HCT116 (cell line): ENCODE measurements around the gene OR5A1. TPM values are rescaled to one million over a fixed set of nuclear protein-coding genes. Genes with fewer than 3 reads are reported as not detected.

ENCODE experiments used
- ATAC-seq: fragments of 200-7000 bp; cut with Tn5 transposase; 2 replicates; pipeline ENCODE4 v1.9.1; 2020; ENCODE audit warnings: mild to moderate bottlenecking, moderate library complexity
- BruUV-seq: library from RNA; stranded (reverse); fragments of 400-500 nt; replicated peaks from 2 replicates; lab custom pipeline; 2021; lab: Mats Ljungman, UMichigan
- CTCF ChIA-PET: fragments of 300-600 bp; sonication (Branson Sonifier 250); formaldehyde crosslinking; loops from one replicate; lab custom pipeline; 2021; ENCODE audit warnings: antibody characterized with exemption; lab: Charles Lee
- POLR2A ChIA-PET: fragments of 300-600, 350-600 bp; sonication (Branson Sonifier 250); formaldehyde crosslinking; loops from one replicate; lab custom pipeline; 2021; ENCODE audit warnings: antibody characterized with exemption; lab: Charles Lee
- RAD21 ChIA-PET, 2 experiments: fragments of 300-600 bp; sonication (Branson Sonifier 250); formaldehyde crosslinking; loops; one replicate each; lab custom pipeline; 2023; ENCODE audit warnings: low total read pairs in 2 of 2; ENCODE audit not compliant: uncharacterized antibody in 2 of 2, unreplicated experiment in 2 of 2, low non-redundant PET in 1 of 2; lab: Charles Lee
- DNase-seq: peaks from one replicate; pipeline ENCODE4 v3.0.0-alpha.2; 2010; ENCODE audit warnings: low read depth, low spot score
- H2AFZ ChIP-seq: fragments of 200-600 bp; shearing (Covaris generic), sonication (generic); 2 replicates; pipeline ENCODE4 v1.6.1; 2017; ENCODE audit warnings: low read depth, mixed run types, mixed read lengths, antibody characterized with exemption, low read length; ENCODE audit not compliant: poor library complexity, severe bottlenecking
- H3K27ac ChIP-seq: 2 replicates; pipeline ENCODE4 v1.5.1; 2012; ENCODE audit warnings: low read depth, low read length
- H3K27me3 ChIP-seq: fragments of 200-600 bp; sonication (generic); 2 replicates; pipeline ENCODE4 v1.6.1; 2016; ENCODE audit warnings: mixed run types, low read length, mixed read lengths; ENCODE audit not compliant: insufficient read depth
- H3K36me3 ChIP-seq, 2 experiments: fragments of 200-500 bp in 1 of 2; fragments of 200-600 bp in 1 of 2; sonication (Bioruptor generic) in 1 of 2; sonication (generic) in 1 of 2; 2 replicates each; pipeline versions ENCODE4 v1.5.1 to v1.6.1; 2014 to 2016; ENCODE audit warnings: low read length in 2 of 2, inconsistent platforms in 1 of 2, mixed read lengths in 1 of 2, mixed run types in 1 of 2; ENCODE audit not compliant: insufficient read depth in 2 of 2, control insufficient read depth in 1 of 2
- H3K4me1 ChIP-seq, 2 experiments: fragments of 200-600 bp in 1 of 2; sonication (generic) in 1 of 2; 2 replicates each; pipeline versions ENCODE4 v1.5.1 to v1.6.1; 2012 to 2017; ENCODE audit warnings: low read length in 2 of 2, inconsistent platforms in 1 of 2, mild to moderate bottlenecking in 1 of 2, mixed read lengths in 1 of 2, mixed run types in 1 of 2, moderate library complexity in 1 of 2; ENCODE audit not compliant: insufficient read depth in 2 of 2, control insufficient read depth in 1 of 2
- H3K4me2 ChIP-seq: fragments of 200-600 bp; sonication (generic); 2 replicates; pipeline ENCODE4 v1.6.1; 2017; ENCODE audit warnings: mixed run types, low read length, mixed read lengths
- H3K4me3 ChIP-seq, 2 experiments: fragments of 200-600 bp in 1 of 2; sonication (generic) in 1 of 2; replicated peaks in 1 of 2; 2 replicates each; pipeline ENCODE4 v1.5.1; 2011 to 2016; ENCODE audit warnings: low read length in 2 of 2, control low read depth in 1 of 2, low read depth in 1 of 2, mild to moderate bottlenecking in 1 of 2, mixed read lengths in 1 of 2, mixed run types in 1 of 2
- H3K79me2 ChIP-seq: fragments of 200-600 bp; sonication (generic); 2 replicates; pipeline ENCODE4 v1.6.1; 2017; ENCODE audit warnings: mild to moderate bottlenecking, mixed run types, low read length, moderate library complexity, mixed read lengths; ENCODE audit not compliant: insufficient read depth
- H3K9ac ChIP-seq: fragments of 200-600 bp; sonication (generic); 2 replicates; pipeline ENCODE4 v1.6.1; 2016; ENCODE audit warnings: low read length, mixed read lengths
- H3K9me2 ChIP-seq: fragments of 200-600 bp; sonication (generic), shearing (Covaris generic); 2 replicates; pipeline ENCODE4 v1.6.1; 2017; ENCODE audit warnings: mixed run types, mild to moderate bottlenecking, moderate library complexity; ENCODE audit not compliant: insufficient read depth
- H3K9me3 ChIP-seq, 2 experiments: fragments of 200-500 bp in 1 of 2; fragments of 200-600 bp in 1 of 2; sonication (Bioruptor generic) in 1 of 2; sonication (generic) in 1 of 2; 2 replicates each; pipeline ENCODE4 v1.6.1; 2014 to 2017; ENCODE audit warnings: low read length in 2 of 2, mixed read lengths in 2 of 2, inconsistent platforms in 1 of 2, low read depth in 1 of 2, mild to moderate bottlenecking in 1 of 2, mixed run types in 1 of 2, moderate library complexity in 1 of 2; ENCODE audit not compliant: control insufficient read depth in 1 of 2, insufficient read depth in 1 of 2
- H4K20me1 ChIP-seq: fragments of 200-600 bp; sonication (generic), shearing (Covaris generic); 2 replicates; pipeline ENCODE4 v1.6.1; 2017; ENCODE audit warnings: mixed run types, mild to moderate bottlenecking, moderate library complexity; ENCODE audit not compliant: insufficient read depth
- CBX3 ChIP-seq: IDR thresholded peaks from 2 replicates; pipeline ENCODE4 v1.6.1; 2012; ENCODE audit warnings: low read depth
- CEBPB ChIP-seq: IDR thresholded peaks from 2 replicates; pipeline ENCODE4 v1.6.1; 2012; ENCODE audit warnings: low read depth
- CTCF ChIP-seq, 3 experiments: fragments of 200-600 bp in 1 of 3; sonication (generic) in 1 of 3; IDR thresholded peaks in 2 of 3; conservative IDR thresholded peaks in 1 of 3; 2 replicates each; pipeline ENCODE4 v1.5.1; 2012 to 2017; ENCODE audit warnings: low read depth in 2 of 3, low read length in 2 of 3, antibody characterized with exemption in 1 of 3, borderline replicate concordance in 1 of 3, control low read depth in 1 of 3, mild to moderate bottlenecking in 1 of 3, mixed read lengths in 1 of 3, mixed run types in 1 of 3, moderate library complexity in 1 of 3; ENCODE audit not compliant: insufficient read depth in 1 of 3
- EGR1 ChIP-seq: IDR thresholded peaks from 2 replicates; pipeline ENCODE4 v1.6.1; 2012; ENCODE audit warnings: low read depth
- ELF1 ChIP-seq: IDR thresholded peaks from 2 replicates; pipeline ENCODE4 v1.6.1; 2012; ENCODE audit warnings: low read depth, borderline replicate concordance
- EZH2 ChIP-seq: fragments of 200-600 bp; sonication (generic); IDR thresholded peaks from 2 replicates; pipeline ENCODE4 v1.6.1; 2017; ENCODE audit warnings: antibody characterized with exemption, mixed run types
- EZH2phosphoT487 ChIP-seq: fragments of 200-600 bp; IDR thresholded peaks from 2 replicates; pipeline ENCODE4 v1.6.1; 2018; ENCODE audit warnings: antibody characterized with exemption, borderline replicate concordance
- FOSL1 ChIP-seq: IDR thresholded peaks from 2 replicates; pipeline ENCODE4 v1.6.1; 2012; ENCODE audit warnings: low read depth
- JUND ChIP-seq: IDR thresholded peaks from 2 replicates; pipeline ENCODE4 v1.6.1; 2012
- MAX ChIP-seq: IDR thresholded peaks from 2 replicates; pipeline ENCODE4 v1.6.1; 2012
- POLR2A ChIP-seq: IDR thresholded peaks from 2 replicates; pipeline ENCODE4 v1.7.0; 2011; ENCODE audit warnings: borderline replicate concordance; ENCODE audit not compliant: insufficient read depth, insufficient read length; ENCODE audit errors: extremely low read depth
- POLR2AphosphoS5 ChIP-seq: IDR thresholded peaks from 2 replicates; pipeline ENCODE4 v1.6.1; 2011; ENCODE audit warnings: mild to moderate bottlenecking, low read depth, low read length, moderate library complexity
- REST ChIP-seq: IDR thresholded peaks from 2 replicates; pipeline ENCODE4 v1.6.1; 2012; ENCODE audit warnings: low read depth
- SIN3A ChIP-seq: IDR thresholded peaks from 2 replicates; pipeline ENCODE4 v1.6.1; 2012; ENCODE audit warnings: low read depth
- TCF7L2 ChIP-seq: IDR thresholded peaks from 2 replicates; pipeline ENCODE4 v1.7.0; 2011; ENCODE audit warnings: borderline replicate concordance, inconsistent platforms; ENCODE audit not compliant: insufficient read depth, insufficient read length; ENCODE audit errors: extremely low read depth
- YY1 ChIP-seq: IDR thresholded peaks from 2 replicates; pipeline ENCODE4 v1.6.1; 2011; ENCODE audit warnings: low read length, low read depth, moderate library complexity, mild to moderate bottlenecking; ENCODE audit not compliant: insufficient replicate concordance; ENCODE audit errors: extremely low read depth
- ZFX ChIP-seq: fragments of 450-650 bp; IDR thresholded peaks from 2 replicates; pipeline ENCODE4 v1.6.1; 2017
- ZNF274 ChIP-seq: fragments of 200-500 bp; sonication (Bioruptor generic); IDR thresholded peaks from 2 replicates; pipeline ENCODE4 v1.6.1; 2014; ENCODE audit warnings: mild to moderate bottlenecking, low read depth, low read length, inconsistent platforms
- intact Hi-C: fragments of 100-400 bp; cut with micrococcal nuclease; formaldehyde crosslinking; loops from 2 replicates; pipeline ENCODE4 v1.10.0; 2022
- total RNA-seq: library from RNA; stranded (reverse); gene quantifications from one replicate; pipeline ENCODE4 v1.2.1, GENCODE V29; 2021; ENCODE audit not compliant: unreplicated experiment

Gene OR5A1
- total RNA-seq, 1 experiment from 2014 or later = not detected

- no peak for ATAC-seq
- ChIA-PET CTCF (no interaction called here), RAD21 (no interaction called here), POLR2A (no interaction called here)
- TF ChIP-seq YY1 = no peak
- TF ChIP-seq EZH2 = no peak
- TF ChIP-seq CBX3 = no peak
- TF ChIP-seq REST = no peak
- no peak for TF ChIP-seq ELF1
- TF ChIP-seq POLR2A = no peak
- H3K36me3 ChIP-seq = no peaks in the 10 kb centered on the region
- H3K9ac ChIP-seq = no peak overlapping the region
- intact Hi-C loops = no loop called here
- H3K9me2 ChIP-seq = no peaks in the 10 kb centered on the region
- no peaks in the 10 kb centered on the region for H3K27me3 ChIP-seq
- no TSS peak for BruUV-seq
- H4K20me1 ChIP-seq = no peaks in the 10 kb centered on the region
- H3K9me3 ChIP-seq = peaks cover 0 to 4% of the 10 kb centered on the region in 2 experiments; a peak in 2 of 4 replicates
- no peak overlapping the region for H2AFZ ChIP-seq
- no peak overlapping the region for H3K4me3 ChIP-seq
- no peaks in the 10 kb centered on the region for H3K79me2 ChIP-seq
- no peaks in the 10 kb centered on the region for H3K4me1 ChIP-seq
- DNase-seq = no peak
- H3K27ac ChIP-seq = no peak overlapping the region
- no peak overlapping the region for H3K4me2 ChIP-seq
Observed at GRCh38 chr11:59415111-59415510, 21.2 kb upstream of the OR5A1 start.

- Histone ChIP-seq H3K9ac (no peak overlapping the region), H3K36me3 (no peaks in the 10 kb centered on the region), H3K4me2 (no peak overlapping the region), H3K27ac (no peak overlapping the region), H3K9me2 (no peaks in the 10 kb centered on the region), H4K20me1 (no peaks in the 10 kb centered on the region), H2AFZ (no peak overlapping the region), H3K79me2 (no peaks in the 10 kb centered on the region), H3K4me3 (no peak overlapping the region), H3K4me1 (no peaks in the 10 kb centered on the region), H3K9me3 (no peaks in the 10 kb centered on the region), H3K27me3 (no peaks in the 10 kb centered on the region)
- CTCF ChIA-PET = no interaction called here
- DNase-seq (no peak), ATAC-seq (no peak)
- intact Hi-C loops = no loop called here
- POLR2A ChIA-PET = no interaction called here
- BruUV-seq = no TSS peak
- RAD21 ChIA-PET = no interaction called here
- no peak for TF ChIP-seq ZFX
- no peak for TF ChIP-seq EGR1
- TF ChIP-seq FOSL1 = no peak
- no peak for TF ChIP-seq EZH2phosphoT487
- no peak for TF ChIP-seq JUND
- no peak for TF ChIP-seq CTCF (IDR thresholded peaks at IDR 0.05 in 2 of 3, conservative IDR thresholded peaks at IDR 0.05 in 1 of 3; ENCODE audit: borderline replicate concordance in 1 of 3, insufficient read depth in 1 of 3, low read depth in 2 of 3, low read length in 2 of 3)
- no peak for TF ChIP-seq POLR2AphosphoS5
- no peak for TF ChIP-seq SIN3A
- TF ChIP-seq CBX3 = no peak
- no peak for TF ChIP-seq TCF7L2
- TF ChIP-seq EZH2 = no peak
- no peak for TF ChIP-seq ELF1
- TF ChIP-seq MAX = no peak
- TF ChIP-seq CEBPB = no peak
- no peak for TF ChIP-seq ZNF274
Observed at GRCh38 chr11:59416613-59417012, 19.7 kb upstream of the OR5A1 start.
